Body of pancreas (tissue), 4 donors: ENCODE results near the gene LDLRAD2. TPM values are rescaled to one million over a fixed set of nuclear protein-coding genes. Genes with fewer than 3 reads are reported as not detected.

Experiments
- ATAC-seq: fragments of 150-250 bp; one replicate; pipeline ENCODE4 v1.9.1; 2016
- DNase-seq, 4 donors: peaks; one replicate each; pipeline ENCODE4 v3.0.0-alpha.2; 2019
- H3K27ac ChIP-seq, 4 donors: fragments of 200-600 bp; sonication (generic); 1 replicate in 3 of 4; 2 replicates in 1 of 4; pipeline versions ENCODE4 v1.5.1 to v1.6.1; 2016 to 2019; ENCODE audit warnings: mild to moderate bottlenecking in 1 of 4, mixed read lengths in 1 of 4, moderate library complexity in 1 of 4
- H3K27me3 ChIP-seq, 2 donors: fragments of 200-600 bp; sonication (generic); one replicate each; pipeline ENCODE4 v1.6.0; 2016; ENCODE audit warnings: mild to moderate bottlenecking in 1 of 2
- H3K36me3 ChIP-seq, 2 donors: fragments of 200-600 bp; sonication (generic); replicated peaks in 1 of 2; 2 replicates each; pipeline ENCODE4 v1.5.1; 2016; ENCODE audit warnings: low read depth in 2 of 2; ENCODE audit not compliant: insufficient read depth in 1 of 2
- H3K4me1 ChIP-seq: fragments of 200-600 bp; sonication (generic); one replicate; pipeline ENCODE4 v1.6.0; 2016
- H3K4me3 ChIP-seq, 2 donors: fragments of 200-600 bp; sonication (generic); 1 replicate in 1 of 2; 2 replicates in 1 of 2; pipeline ENCODE4 v1.5.1; 2016 to 2019
- H3K9me3 ChIP-seq, 3 donors: fragments of 200-600 bp; sonication (generic); 1 replicate in 2 of 3; 2 replicates in 1 of 3; pipeline ENCODE4 v1.5.1; 2016
- CTCF ChIP-seq, 7 experiments: fragments of 450-650 bp in 4 of 7; fragments of 200-600 bp in 3 of 7; sonication (generic) in 3 of 7; IDR thresholded peaks; one replicate each; pipeline ENCODE4 v1.5.1; 2016 to 2019; ENCODE audit warnings: antibody characterized with exemption in 7 of 7
- POLR2A ChIP-seq, 3 donors: fragments of 450-650 bp; IDR thresholded peaks; one replicate each; pipeline ENCODE4 v1.6.1; 2016; ENCODE audit warnings: antibody characterized with exemption in 3 of 3, mild to moderate bottlenecking in 2 of 3
- WGBS, 2 donors: methylation state at CpG; one replicate each; pipeline ENCODE4 v1.1.5; 2017; 5-methylcytosine and 5-hydroxymethylcytosine counted together
- intact Hi-C: fragments of 100-400 bp; cut with DNase I; formaldehyde crosslinking; loops from one replicate; pipeline ENCODE4 v1.15.1; 2023
- total RNA-seq, 2 donors: library from RNA; depleted of rRNA; stranded (reverse); fragments of >200 nt; gene quantifications; one replicate each; pipeline ENCODE4 v1.1.0, GENCODE V29; 2016

LDLRAD2 gene
- total RNA-seq, 2 donors from 2014 or later, result 2.3 TPM; not detected in 1

GRCh38 chr1:21853131-21853427 lies 41.0 kb downstream of the LDLRAD2 start:
- ATAC-seq (no peak), DNase-seq (no peak)
- no peak for TF ChIP-seq CTCF (IDR thresholded peaks at IDR 0.05)
- TF ChIP-seq POLR2A (IDR thresholded peaks at IDR 0.05), result no peak
- Histone ChIP-seq H3K36me3 (peaks cover 0 to 20% of the 10 kb centered on the region in 2 donors), H3K27me3 (no peaks in the 10 kb centered on the region), H3K4me1 (no peaks in the 10 kb centered on the region), H3K9me3 (no peaks in the 10 kb centered on the region), H3K27ac (no peak overlapping the region), H3K4me3 (no peak overlapping the region)
- WGBS, 2 donors, result 83 to 92% methylated on average over 3 to 7 of the region's 7 CpGs
- intact Hi-C loops, result no loop called here

GRCh38 chr1:21854090-21854750 lies 42.2 kb downstream of the LDLRAD2 start:
- TF ChIP-seq POLR2A (IDR thresholded peaks at IDR 0.05), result no peak
- no peak for TF ChIP-seq CTCF (IDR thresholded peaks at IDR 0.05)
- no peak for ATAC-seq
- H3K36me3 ChIP-seq, result peaks cover 0 to 15% of the 10 kb centered on the region in 2 donors

DNA sequence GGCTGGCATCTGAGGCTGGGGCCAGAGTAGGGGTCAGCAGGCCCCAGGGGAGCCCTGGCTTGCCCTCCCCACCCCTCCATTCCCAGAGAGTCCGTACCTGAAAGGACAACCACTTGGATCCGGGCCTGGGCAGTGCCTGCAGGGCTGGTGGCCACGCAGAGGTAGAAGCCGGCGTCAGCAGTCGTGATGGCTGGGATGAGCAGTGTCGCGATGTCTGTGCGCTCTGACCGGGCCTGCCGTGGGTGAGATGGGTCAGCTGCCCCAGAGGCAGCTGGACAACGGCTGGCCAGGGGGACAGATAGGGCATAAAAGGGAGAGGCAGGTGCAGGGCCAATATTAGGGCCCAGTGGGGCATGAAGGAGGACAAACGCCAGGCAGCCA lies 42.7 kb downstream of the LDLRAD2 start:
- Histone ChIP-seq H3K27ac (no peak overlapping the region), H3K9me3 (no peaks in the 10 kb centered on the region), H3K4me1 (no peaks in the 10 kb centered on the region), H3K27me3 (no peaks in the 10 kb centered on the region), H3K36me3 (peaks cover 4 to 19% of the 10 kb centered on the region in 2 donors), H3K4me3 (no peak overlapping the region)
- intact Hi-C loops, result no loop called here
- ATAC-seq, result no peak
- 86 to 95% methylated on average over 8 to 13 of the region's 13 CpGs for WGBS, 2 donors
- DNase-seq, result no peak
- no peak for TF ChIP-seq CTCF (IDR thresholded peaks at IDR 0.05)
- no peak for TF ChIP-seq POLR2A (IDR thresholded peaks at IDR 0.05)

More at GRCh38 chr1:21854090-21854750, 42.2 kb downstream of the LDLRAD2 start:
- Histone ChIP-seq H3K4me3 (no peak overlapping the region), H3K9me3 (no peaks in the 10 kb centered on the region), H3K4me1 (no peaks in the 10 kb centered on the region), H3K27ac (no peak overlapping the region), H3K27me3 (no peaks in the 10 kb centered on the region)
- DNase-seq, result no peak
- 96 to 100% methylated on average over 3 to 20 of the region's 21 CpGs for WGBS, 2 donors
- intact Hi-C loops, result no loop called here

DNA sequence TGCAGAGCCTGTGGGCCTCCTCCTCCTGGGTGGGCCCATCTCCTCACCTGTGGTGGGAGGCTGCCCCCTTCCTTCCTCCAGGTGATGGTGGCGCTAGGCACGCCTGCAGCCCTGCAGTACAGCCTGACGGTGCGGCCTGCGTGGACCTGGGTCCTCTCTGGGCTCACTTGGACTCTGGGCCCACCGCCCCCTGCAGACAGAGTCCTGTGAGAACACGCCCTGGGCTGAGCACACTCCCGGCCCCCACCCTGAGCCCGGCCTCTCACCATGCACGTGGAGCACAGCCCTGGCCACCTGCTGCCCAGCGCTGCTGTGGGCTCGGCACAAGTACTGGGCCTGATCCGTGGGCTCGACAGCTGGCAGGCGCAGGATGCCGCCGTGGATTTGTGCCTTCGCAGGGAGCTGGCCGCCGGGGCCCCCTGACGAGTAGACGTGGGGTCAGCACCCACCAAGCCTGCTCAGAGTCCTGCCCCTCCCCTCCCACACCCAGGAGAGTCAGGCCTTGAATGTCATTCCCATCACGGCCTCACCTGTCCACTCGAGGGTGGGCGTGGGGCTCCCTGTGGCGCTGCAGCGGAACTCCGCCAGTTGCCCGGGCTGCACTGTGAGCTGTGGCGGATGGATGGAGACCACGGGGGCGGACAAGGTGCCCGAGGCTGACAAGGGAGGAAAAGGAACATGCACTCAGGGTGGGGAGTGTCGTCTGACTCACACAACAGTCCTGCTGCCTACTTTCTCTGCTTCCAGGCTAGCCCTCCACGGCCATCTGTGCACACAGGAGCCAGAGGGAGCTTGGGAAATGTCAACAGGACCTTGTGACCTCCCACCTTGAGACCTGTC lies 43.4 kb downstream of the LDLRAD2 start:
- TF ChIP-seq CTCF (IDR thresholded peaks at IDR 0.05) (no peak), POLR2A (IDR thresholded peaks at IDR 0.05) (no peak)
- intact Hi-C loops, result no loop called here
- WGBS, 2 donors, result 85 to 93% methylated on average over 3 to 22 of the region's 35 CpGs
- H3K9me3 ChIP-seq, result no peaks in the 10 kb centered on the region
- DNase-seq, result no peak
- ATAC-seq, result no peak
- H3K27ac ChIP-seq, result no peak overlapping the region
- no peak overlapping the region for H3K4me3 ChIP-seq
- peaks cover 4 to 19% of the 10 kb centered on the region in 2 donors for H3K36me3 ChIP-seq
- no peaks in the 10 kb centered on the region for H3K4me1 ChIP-seq
- no peaks in the 10 kb centered on the region for H3K27me3 ChIP-seq
